GM20431 (cell line): ENCODE results near the gene TSPAN15.

Experiments used
- in situ Hi-C: fragments of 300-500 bp; cut with MseI, MboI; formaldehyde crosslinking; loops from one replicate; pipeline ENCODE4 v1.15.0; 2020; ENCODE audit warnings: low sequenced_read_pairs; ENCODE audit not compliant: unreplicated experiment

The TSPAN15 gene

DNA sequence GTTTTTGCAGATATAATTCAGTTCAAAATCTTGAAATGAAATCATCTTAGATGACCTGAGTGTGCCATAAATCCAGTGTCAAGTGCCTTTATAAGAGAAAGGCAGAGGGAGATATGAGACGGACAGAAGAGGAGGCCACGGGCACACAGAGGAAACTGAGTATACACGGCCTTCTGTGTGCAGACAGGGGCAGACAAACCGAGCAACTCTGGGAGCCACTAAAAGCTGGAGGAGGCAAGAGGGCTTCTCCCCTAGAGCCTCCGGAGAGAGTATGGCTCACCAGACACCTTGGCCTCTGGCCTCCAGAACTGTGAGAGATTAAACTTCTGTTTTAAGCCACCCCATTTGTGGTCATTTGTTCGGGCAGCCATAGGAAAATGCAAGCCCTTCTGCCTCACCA is 12.6 kb downstream of the TSPAN15 start:
- in situ Hi-C loops, result no loop called here

DNA sequence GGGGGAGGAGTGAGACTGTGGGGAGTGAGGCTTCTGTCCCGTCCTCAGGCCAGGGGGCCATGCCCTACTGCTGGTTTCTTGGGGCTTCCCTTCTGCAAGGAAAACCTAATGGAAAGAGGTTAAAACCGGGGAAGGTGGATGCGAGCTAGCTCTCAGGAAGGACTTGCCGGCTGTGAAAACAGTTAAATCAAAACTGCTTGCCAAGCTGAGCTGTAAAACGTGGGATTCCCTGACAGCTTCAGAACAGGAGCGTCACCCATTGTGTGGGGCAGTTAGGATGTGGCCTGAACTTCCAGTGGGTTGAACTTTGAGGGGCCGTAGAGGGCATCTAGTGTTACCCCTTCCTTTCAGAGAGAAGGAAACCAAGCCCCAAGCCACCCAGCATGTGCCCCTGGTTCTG is 13.1 kb downstream of the TSPAN15 start:
- in situ Hi-C loops, result no loop called here

DNA sequence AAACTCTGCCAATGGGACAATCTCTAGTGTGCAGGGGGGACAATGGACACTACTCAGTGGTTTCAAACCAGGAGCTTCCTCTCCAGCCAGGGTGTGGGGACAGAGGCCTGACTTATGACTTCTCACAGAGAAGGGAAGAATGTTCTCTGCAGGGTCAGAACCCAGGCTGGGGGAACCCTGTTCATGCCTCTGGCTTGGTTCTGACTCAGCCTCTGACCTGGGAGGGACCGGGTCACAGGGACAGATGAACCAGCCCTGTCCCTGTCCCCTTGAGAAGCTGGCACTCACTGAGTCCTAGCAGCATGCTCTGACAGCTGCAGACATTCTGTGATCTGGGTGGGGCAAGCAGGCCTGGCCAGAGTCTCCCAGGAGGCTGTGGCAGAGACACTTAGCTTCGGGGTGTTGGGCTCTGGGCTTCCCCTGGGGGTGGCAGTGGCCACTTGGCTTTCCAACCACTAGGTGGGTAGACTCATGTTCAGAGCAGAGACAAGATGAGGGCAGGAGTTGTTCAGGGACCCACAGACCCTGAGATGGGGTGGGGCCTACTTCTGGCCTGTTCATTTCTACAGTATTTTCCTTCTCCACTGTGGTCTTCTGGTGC is 13.6 kb downstream of the TSPAN15 start:
- in situ Hi-C loops, result no loop called here

DNA sequence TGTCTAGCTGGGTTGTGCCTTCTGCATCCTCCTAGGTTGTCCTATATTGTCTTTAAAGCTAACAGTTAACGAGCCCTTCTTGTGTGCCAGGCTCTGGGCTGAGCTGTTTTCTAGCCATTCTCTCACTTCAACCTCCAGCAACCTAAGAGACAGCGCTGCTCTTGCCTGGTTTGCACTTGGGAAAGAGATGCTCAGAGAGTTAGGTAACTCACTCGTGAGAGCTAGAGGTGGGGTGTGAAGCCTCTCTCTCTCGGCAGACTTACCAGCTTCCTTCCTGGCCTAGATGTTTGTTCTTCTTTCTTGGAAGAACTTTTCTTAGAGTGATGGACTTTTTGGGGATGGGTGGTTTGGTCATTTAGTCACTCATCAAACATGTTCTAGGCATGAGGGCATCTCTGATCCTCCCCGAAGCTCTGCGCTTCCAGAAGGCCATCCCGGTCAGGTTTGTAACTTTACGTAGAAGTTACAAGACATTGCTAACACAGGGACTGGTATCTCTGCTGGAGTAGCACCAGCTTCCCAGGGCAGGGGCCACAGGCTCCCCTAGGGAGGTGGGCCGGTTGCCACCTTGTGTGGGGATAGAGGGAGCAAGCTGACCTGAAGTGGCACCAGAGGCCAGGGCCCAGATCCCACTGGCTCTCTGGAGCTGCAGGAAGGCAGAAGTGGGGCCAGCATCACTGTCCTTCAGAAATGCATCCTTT is 14.3 kb downstream of the TSPAN15 start:
- in situ Hi-C loops, result no loop called here

DNA sequence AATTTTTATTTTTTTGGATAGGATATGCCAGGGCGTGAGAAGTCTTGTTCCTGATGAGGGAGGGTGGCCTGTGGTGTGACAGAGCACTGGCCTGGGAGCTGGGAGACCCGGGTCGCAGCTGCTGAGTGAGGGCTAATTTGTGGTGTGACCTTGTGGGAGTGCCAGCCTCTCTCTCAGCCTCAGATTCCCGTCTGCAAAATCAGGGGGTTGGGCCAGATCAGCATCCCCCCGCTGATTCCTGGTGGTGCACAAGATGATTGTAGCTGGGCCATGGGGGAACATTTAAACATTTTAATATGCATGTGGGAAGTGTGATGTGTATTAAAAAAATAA is 14.9 kb downstream of the TSPAN15 start:
- in situ Hi-C loops, result no loop called here

DNA sequence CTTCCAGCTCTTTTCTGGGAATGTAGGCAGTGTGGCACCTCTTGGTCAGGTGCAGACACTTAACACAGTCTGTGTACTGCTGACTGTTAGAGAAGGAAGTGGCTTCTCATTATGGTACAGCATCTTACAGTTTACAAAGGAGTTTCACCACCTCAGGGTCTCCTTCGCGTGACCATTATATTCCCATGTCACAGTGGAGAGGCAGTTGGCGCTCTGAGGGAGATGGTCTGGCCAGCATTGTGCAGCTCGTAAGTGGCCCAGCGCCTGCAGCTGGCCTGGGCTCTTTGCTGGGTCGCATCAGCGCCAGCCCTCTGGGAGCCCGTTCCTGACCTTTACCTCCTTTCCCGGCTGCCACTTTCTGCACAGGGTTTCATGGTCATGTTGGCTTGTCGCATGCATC is 15.4 kb downstream of the TSPAN15 start:
- in situ Hi-C loops, result no loop called here

DNA sequence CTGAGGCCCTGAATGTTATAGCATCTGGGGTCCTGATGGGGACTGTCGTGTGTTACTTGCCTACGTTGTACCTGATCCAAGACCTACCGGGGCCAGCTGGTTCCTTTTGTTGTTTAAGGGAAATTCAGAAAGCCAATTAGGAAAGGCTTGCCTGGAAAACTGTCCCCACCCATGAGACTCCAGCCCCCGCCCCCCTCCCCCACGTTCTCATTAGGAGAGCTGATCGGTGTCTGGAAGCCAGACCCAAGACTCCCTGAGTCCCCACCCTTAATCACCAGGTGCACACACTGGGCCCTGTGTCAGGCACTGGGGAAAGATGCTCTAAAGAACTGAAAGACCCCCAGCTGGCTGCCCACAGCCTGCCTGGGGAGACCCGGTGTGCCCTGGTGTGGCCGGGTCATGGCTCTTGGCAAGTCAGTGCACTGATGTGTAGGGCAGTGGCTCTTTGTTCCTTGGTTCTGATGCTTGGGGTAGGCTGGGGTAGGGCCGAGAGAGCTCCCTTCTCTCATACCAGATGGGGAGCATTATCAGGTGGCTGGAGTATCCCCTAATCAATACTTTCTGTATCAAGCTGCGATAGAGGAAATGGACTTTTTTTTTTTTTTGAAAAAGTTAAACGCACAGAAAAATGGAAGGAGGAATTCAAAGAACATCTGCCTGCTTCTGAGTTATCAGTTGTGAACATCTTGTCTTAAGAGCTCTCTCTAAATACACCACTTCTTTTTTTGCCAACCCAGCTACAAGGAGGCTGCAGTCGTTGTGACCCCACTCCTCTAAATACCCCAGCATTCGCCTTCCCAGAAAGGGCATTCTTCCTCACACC is 16.9 kb downstream of the TSPAN15 start:
- in situ Hi-C loops, result no loop called here

DNA sequence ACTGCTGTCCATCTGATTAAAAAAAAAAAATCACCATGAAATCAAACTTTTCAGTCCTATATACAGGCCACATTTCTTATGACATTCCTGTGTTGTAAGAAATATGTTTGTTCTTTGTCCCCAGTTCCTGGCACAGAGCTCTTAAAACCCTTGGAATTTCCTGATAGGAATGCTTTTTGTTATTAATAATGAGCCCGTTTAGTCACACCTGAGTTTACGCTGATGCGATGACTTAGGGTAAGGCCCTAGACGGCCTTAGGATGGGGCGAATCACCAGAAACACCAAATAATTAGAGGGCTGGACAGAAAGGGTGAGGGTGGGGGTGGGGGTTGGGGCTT is 17.5 kb downstream of the TSPAN15 start:
- in situ Hi-C loops, result no loop called here

DNA sequence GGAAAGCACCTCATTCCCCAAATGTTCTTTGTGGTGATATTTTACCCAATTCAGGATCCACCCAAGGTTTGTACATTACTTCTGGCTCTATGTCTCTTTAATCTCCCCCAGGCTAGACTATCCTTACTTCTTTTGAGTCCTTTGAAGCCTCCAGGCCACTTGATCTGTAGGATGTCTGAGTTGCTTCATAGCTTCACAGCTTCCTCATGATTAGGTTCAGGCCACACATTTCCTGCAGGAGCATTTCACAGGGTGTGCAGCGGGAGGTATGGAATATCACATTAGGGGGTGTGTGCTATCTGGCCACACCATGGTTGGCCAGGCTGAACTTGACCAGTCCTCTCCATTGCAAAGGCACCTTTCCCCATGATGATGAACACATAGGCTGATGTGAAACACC is 18.7 kb downstream of the TSPAN15 start:
- in situ Hi-C loops, result no loop called here

DNA sequence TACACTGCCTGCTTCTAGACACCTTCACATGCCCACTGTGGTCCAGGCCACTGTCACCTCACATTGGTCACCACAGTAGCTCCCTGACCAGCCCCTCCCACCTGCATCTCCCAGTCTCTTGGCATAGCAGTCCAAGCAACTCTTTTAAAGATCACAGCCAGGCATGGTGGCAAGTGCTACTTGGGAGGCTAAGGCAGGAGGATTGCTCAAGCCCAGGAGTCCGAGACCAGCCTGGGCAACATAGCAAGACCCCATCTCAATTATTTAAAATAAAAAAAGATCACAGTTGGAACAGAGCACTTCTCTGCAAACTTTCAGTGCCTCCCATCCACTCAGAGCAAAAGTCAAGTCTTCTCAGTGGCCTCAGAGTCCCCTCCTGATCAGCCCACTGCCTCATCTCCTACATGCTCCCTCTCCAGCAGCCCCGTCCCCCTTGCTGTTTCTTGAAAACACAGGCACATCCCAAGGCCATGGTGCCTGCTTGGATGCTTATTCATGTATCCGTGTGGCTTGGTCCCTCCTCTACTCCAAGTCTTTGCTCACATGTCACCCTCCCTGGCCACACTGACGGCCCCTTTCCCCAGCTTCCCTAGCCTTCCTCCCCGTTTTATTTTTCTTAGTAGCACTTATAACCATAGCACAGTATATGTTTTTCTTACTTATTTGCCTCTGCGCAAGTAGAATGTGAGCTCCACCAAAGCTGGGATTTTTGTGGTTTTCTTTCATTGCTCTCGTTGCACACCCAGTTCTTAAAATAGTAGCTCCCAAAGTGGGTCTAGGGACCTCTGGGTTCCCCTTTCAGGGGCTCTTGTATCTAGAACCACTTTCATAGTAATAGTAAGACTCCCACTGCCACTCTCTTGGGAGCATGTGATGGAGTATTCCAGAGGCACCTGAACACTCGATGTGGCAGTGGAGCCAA is 19.5 kb downstream of the TSPAN15 start:
- in situ Hi-C loops, result no loop called here

DNA sequence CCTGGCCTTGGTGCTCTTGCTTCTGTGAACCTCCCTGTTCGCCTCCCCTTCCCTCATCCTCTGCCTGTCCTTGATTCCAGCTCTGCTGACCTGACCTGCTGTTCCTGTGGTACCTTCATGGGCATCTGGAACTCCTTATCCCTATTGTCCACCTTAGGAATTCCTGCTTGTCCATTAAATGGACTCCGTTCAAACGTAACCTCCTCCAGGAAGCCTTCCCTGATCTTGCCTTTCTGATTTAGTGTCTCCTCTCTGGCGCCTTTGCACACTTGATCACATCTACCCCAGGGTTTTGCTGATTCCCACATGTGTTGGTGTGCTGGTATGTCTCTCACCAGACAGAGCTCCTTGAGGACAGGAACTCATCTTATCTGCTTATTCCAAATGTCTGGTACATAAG is 20.9 kb downstream of the TSPAN15 start:
- in situ Hi-C loops, result no loop called here

DNA sequence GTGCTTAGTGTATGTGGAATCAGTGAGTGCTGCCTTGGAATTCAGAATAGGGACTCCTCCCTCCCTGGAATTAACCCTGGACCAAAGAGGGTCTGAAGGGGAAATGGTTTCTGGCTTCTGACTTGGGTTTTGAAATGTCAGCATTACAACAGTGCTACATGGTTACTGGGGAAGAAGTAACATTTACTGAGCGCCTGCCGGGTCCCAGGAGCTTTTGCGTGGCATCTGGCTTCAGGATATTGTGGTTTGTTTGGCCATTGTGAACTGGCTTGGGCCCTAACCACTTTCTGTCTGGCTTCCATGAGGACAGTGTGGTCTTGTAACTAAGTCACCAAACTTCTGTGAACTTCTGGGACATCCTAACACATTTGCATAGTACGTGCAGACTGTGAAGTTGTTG is 21.3 kb downstream of the TSPAN15 start:
- in situ Hi-C loops, result no loop called here

DNA sequence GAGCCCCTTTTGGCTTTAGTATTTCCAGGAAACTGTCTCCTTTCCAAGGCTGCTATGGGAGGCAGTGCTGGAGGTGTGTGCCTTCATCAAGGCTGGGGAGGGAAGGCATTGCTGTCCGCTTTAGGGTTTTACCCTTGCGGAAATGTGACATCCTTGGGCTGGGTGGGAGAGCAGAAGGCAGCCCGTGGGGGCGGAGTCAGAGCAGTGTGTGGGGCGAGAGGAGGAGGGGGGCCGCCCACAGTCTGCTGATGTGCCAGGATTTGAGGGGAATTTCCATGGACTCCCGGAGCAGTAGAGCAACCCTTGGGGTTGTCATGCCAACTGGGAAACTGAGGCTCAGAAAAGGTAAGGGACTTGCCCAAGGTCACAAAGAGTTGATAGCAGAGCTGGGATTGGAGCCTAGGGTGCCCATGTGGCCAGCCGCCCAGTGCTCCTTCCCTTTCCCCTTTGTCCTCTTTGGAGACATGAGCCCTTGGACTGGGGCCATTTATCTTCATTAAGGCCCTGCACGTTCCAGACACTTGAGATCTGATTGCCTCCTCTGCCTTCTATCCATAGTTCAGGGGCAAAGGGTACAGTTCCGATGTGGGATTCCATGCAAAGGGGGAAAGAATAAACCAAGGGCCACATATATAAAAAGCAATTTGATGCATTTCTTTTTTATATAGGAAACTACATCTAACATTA is 22.2 kb downstream of the TSPAN15 start:
- in situ Hi-C loops, result no loop called here

DNA sequence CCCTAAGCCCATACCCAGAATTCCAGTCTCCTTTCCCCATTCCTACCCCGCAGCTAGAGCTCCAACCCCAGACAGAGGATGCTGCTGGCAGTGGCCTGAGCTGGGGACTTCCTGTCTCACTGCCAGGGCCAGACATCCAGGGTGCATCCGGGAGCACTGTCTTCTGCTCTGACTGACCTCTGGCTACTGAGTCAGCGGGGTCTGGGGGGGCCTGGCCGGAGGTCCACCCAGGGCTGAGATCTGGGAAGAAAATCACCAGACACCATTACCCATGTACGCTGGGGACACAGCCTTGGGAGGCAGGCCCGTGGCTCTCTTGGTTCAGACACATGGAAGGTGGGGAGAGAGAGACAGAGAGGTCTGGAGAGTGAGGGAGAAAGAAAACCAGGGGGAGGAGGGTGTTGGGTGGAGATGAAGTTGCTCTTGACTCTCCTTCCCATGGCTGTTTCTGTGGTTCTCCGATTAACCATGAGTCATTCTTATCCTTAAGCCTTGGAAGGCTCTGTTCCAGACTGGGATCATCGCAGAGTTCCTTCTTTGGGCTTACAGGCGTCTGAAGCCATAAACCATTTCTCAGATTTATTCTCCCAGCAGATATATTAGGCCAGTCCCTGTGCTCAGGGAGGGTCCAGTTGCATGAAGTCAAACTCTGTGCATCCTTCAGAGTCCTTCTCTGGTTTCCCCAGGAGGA is 23.6 kb downstream of the TSPAN15 start:
- in situ Hi-C loops, result no loop called here

DNA sequence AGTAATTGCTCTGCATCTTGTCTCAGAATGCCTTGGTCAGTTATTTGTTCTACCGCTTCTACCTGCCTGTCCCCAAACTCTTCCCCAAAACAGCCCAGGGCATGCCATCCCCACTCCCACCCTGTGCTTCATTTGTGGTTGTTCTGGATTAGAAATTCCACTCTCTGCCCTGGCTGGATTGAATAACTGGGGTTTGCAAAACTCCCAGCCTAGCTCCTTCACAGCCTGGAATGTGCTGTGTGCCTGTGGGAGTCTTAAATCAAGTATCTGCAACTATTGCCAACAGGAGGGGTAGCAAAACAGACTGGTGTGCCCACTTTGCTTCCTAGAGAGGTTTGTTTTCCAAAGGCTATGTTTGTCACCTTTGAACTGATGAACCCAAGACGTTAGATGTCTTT is 24.2 kb downstream of the TSPAN15 start:
- in situ Hi-C loops, result no loop called here

DNA sequence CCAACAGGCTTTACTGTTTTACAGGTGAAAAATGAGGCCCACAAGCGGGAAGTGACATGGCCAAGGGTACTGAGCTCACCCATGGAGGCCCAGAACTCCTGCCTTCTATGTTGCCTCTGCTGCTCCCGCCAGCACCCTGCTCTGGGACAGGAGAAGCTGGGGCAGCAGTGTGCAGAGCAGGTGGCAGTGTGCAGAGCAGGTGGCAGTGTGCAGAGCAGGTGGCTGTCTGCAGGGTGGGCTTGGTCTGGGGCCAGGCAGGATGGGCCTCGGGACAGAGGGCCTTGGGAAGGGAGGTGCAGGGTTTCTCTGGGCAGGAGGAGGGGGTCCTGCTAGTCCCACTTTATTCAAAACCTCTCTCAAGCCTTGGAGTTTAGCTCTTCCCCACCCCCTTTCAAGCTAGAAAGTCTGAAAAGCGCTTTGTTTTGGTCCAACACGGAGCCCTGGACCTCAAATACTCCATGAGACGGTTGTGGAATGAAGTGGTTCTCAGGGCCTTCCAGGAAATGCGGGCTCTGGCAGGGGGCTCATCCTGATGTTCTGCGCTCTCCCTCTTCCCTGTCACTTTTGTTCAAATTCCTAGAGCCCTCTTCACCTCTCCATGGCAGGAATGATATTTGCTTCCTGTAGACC is 26.8 kb downstream of the TSPAN15 start:
- in situ Hi-C loops, result no loop called here

DNA sequence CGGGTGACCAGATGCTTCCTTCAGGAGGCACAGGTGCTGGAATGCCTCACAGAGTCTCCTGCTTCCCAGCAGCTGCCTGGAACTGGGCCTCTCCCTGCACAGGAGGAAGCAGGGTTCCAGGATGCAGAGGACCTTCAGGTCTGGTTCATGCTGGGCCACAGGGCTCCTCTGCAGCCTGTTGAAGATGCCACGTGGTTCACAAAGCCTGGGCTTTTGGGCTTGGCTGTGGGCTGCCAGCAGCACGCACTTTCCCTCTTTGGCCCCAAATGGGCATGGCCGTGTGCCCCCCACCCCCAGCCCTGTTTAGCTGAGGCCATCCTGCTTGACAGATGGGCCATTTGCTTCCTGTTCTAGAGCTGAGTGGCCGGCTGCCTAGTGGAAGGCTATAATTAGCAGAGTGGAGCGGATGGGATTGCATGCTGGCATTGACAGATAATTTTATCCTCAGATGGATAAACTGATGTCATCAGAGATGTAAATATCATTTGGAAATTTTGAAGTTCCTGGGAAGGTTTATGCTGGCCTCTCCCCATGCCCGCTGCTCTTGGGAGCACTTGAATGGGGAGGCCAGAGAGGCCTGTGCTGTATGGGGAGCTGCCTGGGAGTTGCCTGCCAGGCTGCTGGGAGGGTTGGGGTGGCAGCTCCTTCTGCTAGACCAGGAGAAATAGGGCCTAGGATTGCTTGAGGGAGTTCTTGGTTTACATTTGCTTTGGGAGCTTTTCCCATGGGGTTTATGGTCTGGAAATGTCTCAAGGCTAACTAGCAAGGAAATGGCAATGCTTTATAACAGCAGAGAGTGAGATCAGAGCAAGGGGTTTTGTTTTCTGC is 28.2 kb downstream of the TSPAN15 start:
- in situ Hi-C loops, result no loop called here

DNA sequence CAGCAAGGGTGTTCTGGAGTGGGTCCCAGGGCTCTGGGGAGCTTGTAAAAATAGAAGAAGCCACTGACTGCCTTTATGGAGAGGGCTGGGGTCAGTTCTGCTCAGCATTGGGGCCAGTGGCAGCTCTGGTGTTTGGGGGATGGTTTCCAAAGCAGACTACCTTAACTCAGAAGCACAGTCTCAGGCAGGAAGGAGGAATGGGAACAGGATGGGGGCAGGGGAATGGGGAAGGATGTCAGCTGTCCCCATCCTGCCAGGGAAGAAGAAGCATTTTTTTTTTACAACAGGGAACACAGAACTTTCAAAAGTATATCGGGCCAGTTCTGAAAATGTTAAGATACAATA is 28.8 kb downstream of the TSPAN15 start:
- in situ Hi-C loops, result no loop called here
